ENCODE measurements around the gene TPO. TPM values are rescaled to one million over a fixed set of nuclear protein-coding genes. Genes with fewer than 3 reads are reported as not detected.
"Not testable (repeated sequence)": the region's sequence is repeated elsewhere in the genome, so short reads cannot be mapped to it uniquely, and the experiment has no call there.

TPO gene
- total RNA-seq, 4 donors from 2014 or later = 0.70 to 46.2 (median 6.8) TPM

GRCh38 chr2:1405124-1405523 lies 8.1 kb upstream of the TPO start:
- Histone ChIP-seq H3K36me3 (no peaks in the 10 kb centered on the region), H3K27ac (no peak overlapping the region), H3K9me3 (no peaks in the 10 kb centered on the region), H3K27me3 (no peaks in the 10 kb centered on the region), H3K4me3 (no peak overlapping the region), H3K4me1 (no peaks in the 10 kb centered on the region)
- TF ChIP-seq, protein P1, sequence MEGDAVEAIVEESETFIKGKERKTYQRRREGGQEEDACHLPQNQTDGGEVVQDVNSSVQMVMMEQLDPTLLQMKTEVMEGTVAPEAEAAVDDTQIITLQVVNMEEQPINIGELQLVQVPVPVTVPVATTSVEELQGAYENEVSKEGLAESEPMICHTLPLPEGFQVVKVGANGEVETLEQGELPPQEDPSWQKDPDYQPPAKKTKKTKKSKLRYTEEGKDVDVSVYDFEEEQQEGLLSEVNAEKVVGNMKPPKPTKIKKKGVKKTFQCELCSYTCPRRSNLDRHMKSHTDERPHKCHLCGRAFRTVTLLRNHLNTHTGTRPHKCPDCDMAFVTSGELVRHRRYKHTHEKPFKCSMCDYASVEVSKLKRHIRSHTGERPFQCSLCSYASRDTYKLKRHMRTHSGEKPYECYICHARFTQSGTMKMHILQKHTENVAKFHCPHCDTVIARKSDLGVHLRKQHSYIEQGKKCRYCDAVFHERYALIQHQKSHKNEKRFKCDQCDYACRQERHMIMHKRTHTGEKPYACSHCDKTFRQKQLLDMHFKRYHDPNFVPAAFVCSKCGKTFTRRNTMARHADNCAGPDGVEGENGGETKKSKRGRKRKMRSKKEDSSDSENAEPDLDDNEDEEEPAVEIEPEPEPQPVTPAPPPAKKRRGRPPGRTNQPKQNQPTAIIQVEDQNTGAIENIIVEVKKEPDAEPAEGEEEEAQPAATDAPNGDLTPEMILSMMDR (IDR thresholded peaks at IDR 0.05) = no peak
- no peak for TF ChIP-seq POLR2A (IDR thresholded peaks at IDR 0.05)
- DNase-seq = no peak

DNA sequence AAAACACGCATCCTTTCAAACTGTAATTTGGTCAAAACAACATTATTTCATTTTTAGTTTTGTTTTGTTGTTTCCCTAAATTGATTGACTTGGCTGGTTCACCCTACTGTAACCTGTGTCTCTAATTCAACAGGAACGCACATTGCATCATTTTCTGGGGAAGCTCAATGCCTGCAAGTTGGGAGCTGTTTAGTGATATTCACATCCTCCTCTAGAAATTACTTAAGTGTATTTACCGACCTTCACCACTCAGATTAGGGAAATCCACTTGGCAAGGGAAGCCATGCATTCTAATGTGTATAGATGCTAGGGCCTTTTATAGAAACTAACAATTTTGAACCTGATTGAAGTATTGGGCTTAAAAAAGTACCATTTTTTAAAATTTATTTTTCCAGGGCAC lies 7.3 kb upstream of the TPO start:
- Histone ChIP-seq H3K4me1 (no peaks in the 10 kb centered on the region), H3K27ac (no peak overlapping the region), H3K27me3 (no peaks in the 10 kb centered on the region), H3K9me3 (no peaks in the 10 kb centered on the region), H3K4me3 (no peak overlapping the region), H3K36me3 (no peaks in the 10 kb centered on the region)
- TF ChIP-seq POLR2A (IDR thresholded peaks at IDR 0.05) = no peak
- TF ChIP-seq, protein P1 (IDR thresholded peaks at IDR 0.05) = no peak
- no peak for DNase-seq

DNA sequence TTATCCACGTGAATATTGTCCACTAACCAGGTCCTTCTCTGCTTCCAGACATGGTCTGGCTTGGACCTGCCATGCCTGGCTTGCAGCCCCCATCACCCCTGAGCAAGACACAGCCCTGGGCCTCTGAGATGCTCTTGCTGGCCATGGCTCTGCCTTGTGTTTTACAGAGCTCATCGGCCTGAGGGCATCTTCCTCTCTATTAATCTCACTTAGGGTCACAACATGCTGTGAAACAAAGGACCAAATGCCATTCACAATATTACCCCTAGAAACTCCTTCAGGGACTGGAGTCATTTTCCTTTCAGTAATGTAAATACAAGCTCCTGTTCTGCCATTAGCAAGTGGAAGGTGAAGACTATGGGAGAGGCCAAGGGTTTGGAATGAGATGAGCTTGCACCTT lies 6.8 kb upstream of the TPO start:
- no peak overlapping the region for H3K27ac ChIP-seq
- TF ChIP-seq, protein P1 (IDR thresholded peaks at IDR 0.05) = no peak
- TF ChIP-seq POLR2A (IDR thresholded peaks at IDR 0.05) = no peak
- H3K4me1 ChIP-seq = no peaks in the 10 kb centered on the region
- H3K36me3 ChIP-seq = no peaks in the 10 kb centered on the region
- H3K4me3 ChIP-seq = no peak overlapping the region
- no peak for DNase-seq
- no peaks in the 10 kb centered on the region for H3K27me3 ChIP-seq
- H3K9me3 ChIP-seq = no peaks in the 10 kb centered on the region

DNA sequence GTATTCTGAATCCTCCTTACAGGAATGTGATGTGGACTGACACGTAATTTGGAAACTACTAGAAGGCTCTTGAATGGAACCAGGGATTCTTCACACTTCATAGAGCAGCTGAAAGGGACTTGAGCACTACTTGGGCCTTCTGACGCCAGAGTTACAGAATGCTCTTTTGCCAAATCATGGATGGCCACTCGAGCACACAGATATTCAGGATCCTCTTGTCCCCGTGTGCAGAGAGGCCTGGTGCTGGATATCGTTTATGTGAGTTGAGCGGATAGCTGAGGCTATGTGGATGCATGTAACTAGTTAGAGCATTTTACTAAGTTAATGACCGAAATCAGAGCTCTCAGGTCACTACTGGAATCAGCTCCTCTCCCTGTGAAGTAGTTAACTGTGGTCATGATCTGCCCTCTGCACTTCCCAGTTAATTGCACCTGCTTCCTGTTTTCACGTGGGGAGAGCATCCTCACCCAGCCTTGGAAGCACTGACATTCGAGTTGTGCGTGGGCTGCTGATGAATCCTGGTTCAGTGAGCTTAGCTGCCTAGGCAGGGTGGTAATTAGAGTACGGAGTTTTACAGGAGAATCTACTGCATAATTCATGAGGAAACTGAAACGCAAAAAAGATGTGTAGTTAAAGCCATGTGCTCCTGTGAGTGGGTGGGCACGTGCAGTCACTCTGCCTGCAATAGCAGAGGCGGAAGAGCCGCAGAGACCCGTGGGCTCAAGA lies 5.2 kb upstream of the TPO start:
- no peak for DNase-seq
- Histone ChIP-seq H3K36me3 (no peaks in the 10 kb centered on the region), H3K4me3 (no peak overlapping the region), H3K27ac (no peak overlapping the region), H3K4me1 (no peaks in the 10 kb centered on the region), H3K9me3 (no peaks in the 10 kb centered on the region), H3K27me3 (no peaks in the 10 kb centered on the region)
- no peak for TF ChIP-seq POLR2A (IDR thresholded peaks at IDR 0.05)
- TF ChIP-seq, protein P1 (IDR thresholded peaks at IDR 0.05) = no peak

DNA sequence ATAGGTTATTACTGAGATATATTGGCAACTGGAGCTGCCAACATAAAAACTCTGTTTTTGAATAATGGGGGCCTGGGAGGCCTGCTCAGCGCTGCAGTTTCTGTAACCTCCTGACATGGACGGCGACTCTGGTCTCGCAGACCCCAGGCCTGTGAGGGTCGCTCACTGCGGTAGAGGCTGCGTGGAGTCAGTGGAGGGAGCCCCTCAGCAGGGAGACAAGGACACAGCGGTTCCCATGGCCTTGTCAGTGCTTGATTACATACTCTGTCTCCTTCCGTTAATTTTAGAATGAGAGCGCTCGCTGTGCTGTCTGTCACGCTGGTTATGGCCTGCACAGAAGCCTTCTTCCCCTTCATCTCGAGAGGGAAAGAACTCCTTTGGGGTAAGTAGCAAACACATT lies 858 bp downstream of the TPO start:
- H3K9me3 ChIP-seq = no peaks in the 10 kb centered on the region
- H3K4me3 ChIP-seq = no peak overlapping the region
- no peak overlapping the region for H3K27ac ChIP-seq
- TF ChIP-seq, protein P1 (IDR thresholded peaks at IDR 0.05) = no peak
- no peak for TF ChIP-seq POLR2A (IDR thresholded peaks at IDR 0.05)
- H3K36me3 ChIP-seq = no peaks in the 10 kb centered on the region
- no peaks in the 10 kb centered on the region for H3K4me1 ChIP-seq
- no peaks in the 10 kb centered on the region for H3K27me3 ChIP-seq
- no peak for DNase-seq

GRCh38 chr2:1414901-1415300 lies 1.6 kb downstream of the TPO start:
- H3K36me3 ChIP-seq, H3K4me1 ChIP-seq, H3K9me3 ChIP-seq, H3K27me3 ChIP-seq, H3K27ac ChIP-seq, DNase-seq, H3K4me3 ChIP-seq: not testable (repeated sequence)

All from Peyer's patch (tissue), 4 donors.